ENCODE measurements around the gene SLC18A3.

- TF ChIP-seq CTCF (IDR thresholded peaks at IDR 0.05) (no peak), POLR2A (IDR thresholded peaks at IDR 0.05) (no peak)
Measured at GRCh38 chr10:49627644-49628247, 17.6 kb downstream of the SLC18A3 start.
